ENCODE data around the gene GPANK1. TPM values are rescaled to one million over a fixed set of nuclear protein-coding genes. Genes with fewer than 3 reads are reported as not detected.

The GPANK1 gene
- total RNA-seq, 1 experiment from 2014 or later, result 11.5 TPM

DNA sequence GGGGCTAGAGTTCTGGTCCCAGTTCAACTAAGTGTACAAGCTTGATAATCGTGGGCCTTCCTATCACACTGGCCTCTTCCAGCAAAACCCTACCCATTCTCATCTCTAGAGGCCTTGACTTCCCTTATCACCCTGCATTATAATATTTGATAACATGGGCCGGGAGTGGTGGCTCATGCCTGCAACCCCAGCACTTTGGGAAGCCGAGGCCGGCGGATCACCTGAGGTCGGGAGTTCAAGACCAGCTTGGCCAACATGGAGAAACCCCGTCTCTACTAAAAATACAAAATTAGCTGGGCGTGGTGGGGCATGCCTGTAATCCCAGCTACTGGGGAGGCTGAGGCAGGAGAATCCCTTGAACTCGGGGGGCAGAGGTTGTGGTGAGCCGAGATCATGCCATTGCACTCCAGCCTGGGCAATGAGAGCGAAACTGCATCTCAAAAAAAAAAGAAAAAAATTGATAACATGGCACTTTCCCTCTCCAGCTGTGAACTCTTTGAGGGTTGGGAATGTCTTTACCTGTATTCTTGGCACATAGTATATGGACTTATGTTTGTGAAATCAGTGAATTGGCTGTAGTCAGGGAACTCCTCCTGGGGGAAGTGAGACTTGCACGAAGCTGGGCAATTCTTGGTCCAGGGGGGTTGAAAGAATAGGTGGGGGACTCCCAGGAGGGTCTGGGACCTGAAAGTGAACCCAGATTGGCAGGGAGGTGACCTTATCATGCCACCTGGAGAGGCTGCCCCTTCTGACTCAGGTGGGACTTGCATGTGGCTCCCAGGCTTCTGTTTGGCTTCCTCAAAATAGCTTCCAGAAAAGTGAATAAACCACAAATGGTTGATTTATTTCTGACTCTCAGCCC is 3.3 kb downstream of the GPANK1 start:
- no peak for DNase-seq
- H3K36me3 ChIP-seq (ENCODE audit: low read depth), result 0 out of 2 replicates have a peak, but pooled peaks cover 10% of the 10 kb centered on the region
- ChIA-PET POLR2A (ENCODE audit: unreplicated experiment) (interaction anchor here (0.7 to 0.9 kb wide), 2 partner anchors 10 to 415 kb away, joined by 4 to 5 read pairs; no protein-coding TSS in a partner anchor), CTCF (no interaction called here)
- intact Hi-C loops (cut with micrococcal nuclease; ENCODE audit: unreplicated experiment), result loop anchor here (10.0 kb wide), 1 partner anchor 513 kb away; the partner anchor contains the start of genes AGPAT1 and RNF5
- H3K4me3 ChIP-seq, result peak overlapping the region; percentile 79; the same call in 1 of the 2 replicates
- H3K27ac ChIP-seq, result peak overlapping the region; percentile 71; the same call in 1 of the 2 replicates
- peaks cover 23% of the 10 kb centered on the region for H3F3A ChIP-seq (ENCODE audit: insufficient read depth, low read depth)
- H3K4me1 ChIP-seq (replicated peaks; ENCODE audit: insufficient read depth), result peaks cover 26% of the 10 kb centered on the region
- peak overlapping the region; percentile 81; the same call in 1 of the 2 replicates for H2AFZ ChIP-seq
- peaks cover 61% of the 10 kb centered on the region for H3K79me2 ChIP-seq (ENCODE audit: low read depth)
- no peak for TF ChIP-seq EZH2 (IDR thresholded peaks at IDR 0.05; ENCODE audit: low read depth)
- TF ChIP-seq, protein P1, sequence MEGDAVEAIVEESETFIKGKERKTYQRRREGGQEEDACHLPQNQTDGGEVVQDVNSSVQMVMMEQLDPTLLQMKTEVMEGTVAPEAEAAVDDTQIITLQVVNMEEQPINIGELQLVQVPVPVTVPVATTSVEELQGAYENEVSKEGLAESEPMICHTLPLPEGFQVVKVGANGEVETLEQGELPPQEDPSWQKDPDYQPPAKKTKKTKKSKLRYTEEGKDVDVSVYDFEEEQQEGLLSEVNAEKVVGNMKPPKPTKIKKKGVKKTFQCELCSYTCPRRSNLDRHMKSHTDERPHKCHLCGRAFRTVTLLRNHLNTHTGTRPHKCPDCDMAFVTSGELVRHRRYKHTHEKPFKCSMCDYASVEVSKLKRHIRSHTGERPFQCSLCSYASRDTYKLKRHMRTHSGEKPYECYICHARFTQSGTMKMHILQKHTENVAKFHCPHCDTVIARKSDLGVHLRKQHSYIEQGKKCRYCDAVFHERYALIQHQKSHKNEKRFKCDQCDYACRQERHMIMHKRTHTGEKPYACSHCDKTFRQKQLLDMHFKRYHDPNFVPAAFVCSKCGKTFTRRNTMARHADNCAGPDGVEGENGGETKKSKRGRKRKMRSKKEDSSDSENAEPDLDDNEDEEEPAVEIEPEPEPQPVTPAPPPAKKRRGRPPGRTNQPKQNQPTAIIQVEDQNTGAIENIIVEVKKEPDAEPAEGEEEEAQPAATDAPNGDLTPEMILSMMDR (conservative IDR thresholded peaks at IDR 0.05), result no peak
- H3K9me2 ChIP-seq (ENCODE audit: insufficient read depth), result no peaks in the 10 kb centered on the region
- BruUV-seq (replicated peaks), result no TSS peak
- peak overlapping the region; percentile 88 for H3K4me2 ChIP-seq
- H4K20me1 ChIP-seq (ENCODE audit: insufficient read depth), result 0 out of 2 replicates have a peak, but pooled peaks cover 7% of the 10 kb centered on the region
- no peaks in the 10 kb centered on the region for H3K9me3 ChIP-seq (ENCODE audit: insufficient read depth, low read depth)
- no peaks in the 10 kb centered on the region for H3K27me3 ChIP-seq (ENCODE audit: insufficient read depth, low read depth)

DNA sequence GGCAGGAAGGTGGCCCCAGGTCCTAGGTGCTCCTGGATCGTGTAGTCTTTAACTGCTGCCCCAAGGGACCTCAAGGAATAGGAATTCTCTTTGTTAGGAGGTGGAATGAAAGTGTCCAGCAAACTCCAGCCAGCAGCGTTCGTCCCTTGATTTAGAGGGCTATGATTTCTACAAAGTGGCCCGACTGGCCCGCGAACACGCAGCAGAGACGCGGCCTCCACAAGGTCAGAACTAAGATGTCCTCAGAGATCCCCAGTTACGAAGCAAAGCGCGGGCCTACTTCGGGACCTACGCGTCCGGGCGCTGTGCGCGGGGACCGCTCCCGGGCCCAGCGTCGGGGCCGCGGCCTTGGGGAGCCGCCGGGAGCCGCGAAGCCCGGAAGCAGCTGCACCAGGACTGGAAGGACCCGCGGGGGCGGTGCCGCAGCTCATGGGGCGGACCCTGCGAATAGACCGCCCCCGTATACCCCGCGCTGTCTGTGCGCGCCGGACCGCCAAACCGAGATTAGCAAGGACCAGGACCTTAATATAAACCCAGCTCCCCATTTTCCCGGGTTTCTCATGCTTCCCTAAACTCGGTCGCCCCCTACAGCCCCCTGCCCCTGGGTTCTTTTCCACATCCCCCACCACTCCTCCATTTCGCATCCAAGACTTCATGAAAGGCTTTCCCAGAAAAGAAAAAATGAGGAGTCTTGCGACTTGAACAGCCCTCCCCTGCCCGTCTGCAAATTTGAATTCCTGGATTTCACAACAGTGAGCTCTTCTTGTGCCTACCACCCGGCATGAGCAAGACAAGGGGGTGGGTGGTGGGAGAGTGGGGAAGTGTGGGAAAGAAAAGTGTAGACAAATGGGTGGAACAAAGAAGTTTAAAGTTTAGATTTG is 4.2 kb downstream of the GPANK1 start, which contains the start of gene C6orf47:
TSS of gene C6orf47 (minus strand) at position 398 of the 881 bp plus-strand sequence. CDS start 831 bp downstream, outside the sequence.
- no peaks in the 10 kb centered on the region for H3K9me3 ChIP-seq (ENCODE audit: insufficient read depth, low read depth)
- H3K27ac ChIP-seq, result peak within 1 kb of the TSS; percentile 71
- no peak for TF ChIP-seq EZH2 (IDR thresholded peaks at IDR 0.05; ENCODE audit: low read depth)
- TF ChIP-seq, protein P1 (conservative IDR thresholded peaks at IDR 0.05), result no peak
- no peaks in the 10 kb centered on the region for H3K27me3 ChIP-seq (ENCODE audit: insufficient read depth, low read depth)
- CTCF ChIA-PET, result interaction anchor here (0.6 to 1.0 kb wide), 2 partner anchors 73 to 109 kb away, joined by 3 to 13 read pairs; no protein-coding TSS in a partner anchor
- no peaks in the 10 kb centered on the region for H3K9me2 ChIP-seq (ENCODE audit: insufficient read depth)
- peaks cover 26% of the 10 kb centered on the region for H3K4me1 ChIP-seq (replicated peaks; ENCODE audit: insufficient read depth)
- intact Hi-C loops (cut with micrococcal nuclease; ENCODE audit: unreplicated experiment), result loop anchor here (1.0 to 10.0 kb wide), 2 partner anchors 8 to 514 kb away; partner anchors contain the start of genes AGPAT1, BAG6 and RNF5
- POLR2A ChIA-PET (ENCODE audit: unreplicated experiment), result interaction anchor here (0.5 to 0.9 kb wide), 6 partner anchors 8 to 416 kb away, joined by 4 to 26 read pairs (median 4); partner anchors contain the start of genes BAG6 and NFKBIL1
- H3K79me2 ChIP-seq (ENCODE audit: low read depth), result peaks cover 55% of the 10 kb centered on the region
- H3K4me3 ChIP-seq, result peak within 1 kb of the TSS; percentile 79
- DNase-seq, result peak; percentile 66 to 82
- TSS peak; percentile 43 for BruUV-seq (replicated peaks)
- H2AFZ ChIP-seq, result peak within 1 kb of the TSS; percentile 81
- 0 out of 2 replicates have a peak, but pooled peaks cover 10% of the 10 kb centered on the region for H3K36me3 ChIP-seq (ENCODE audit: low read depth)
- 0 out of 2 replicates have a peak, but pooled peaks cover 7% of the 10 kb centered on the region for H4K20me1 ChIP-seq (ENCODE audit: insufficient read depth)
- H3K4me2 ChIP-seq, result peak within 1 kb of the TSS; percentile 88
- peaks cover 23% of the 10 kb centered on the region for H3F3A ChIP-seq (ENCODE audit: insufficient read depth, low read depth)
